ENCODE measurements around the gene HDGFL2.

The HDGFL2 gene

DNA sequence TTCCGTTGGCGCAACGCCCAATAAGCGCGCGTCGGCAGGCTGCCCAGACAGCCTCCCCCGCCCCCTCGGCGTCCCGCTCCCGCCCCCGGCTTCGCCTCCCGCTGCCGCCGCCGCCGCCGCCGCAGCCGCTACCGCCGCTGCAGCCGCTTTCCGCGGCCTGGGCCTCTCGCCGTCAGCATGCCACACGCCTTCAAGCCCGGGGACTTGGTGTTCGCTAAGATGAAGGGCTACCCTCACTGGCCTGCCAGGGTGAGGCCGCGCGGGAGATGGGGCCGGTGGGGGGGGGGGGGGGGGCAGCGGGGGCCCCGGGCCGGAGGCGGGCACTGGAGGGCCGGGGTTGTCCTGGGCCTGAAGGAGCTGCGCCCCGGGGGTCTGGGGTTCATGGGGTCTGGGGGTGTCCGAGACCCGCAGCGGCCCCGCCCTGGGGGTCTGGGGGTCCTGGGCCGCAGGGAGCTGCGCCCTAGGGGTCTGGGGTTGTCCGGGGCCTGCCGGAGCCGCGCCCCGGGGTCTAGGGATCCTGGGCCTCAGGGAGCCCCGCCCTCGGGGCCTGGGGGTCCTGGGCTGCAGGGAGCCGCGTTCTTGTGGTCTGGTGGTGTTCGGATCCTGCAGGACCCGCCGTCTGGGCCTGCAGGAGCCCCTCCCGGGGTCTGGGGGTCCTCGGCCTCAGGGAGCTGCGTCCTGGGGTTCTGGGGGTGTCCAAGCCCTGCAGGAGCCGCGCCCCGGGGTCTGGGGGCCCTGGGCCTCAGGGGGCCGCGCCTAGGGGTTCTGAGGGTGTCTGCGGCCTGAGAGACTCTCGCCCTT is at the start of gene HDGFL2:
Gene HDGFL2 (plus strand): TSS at position 124 of the 801 bp plus-strand sequence. CDS start 54 bp downstream, at position 178.
- DNase-seq (ENCODE audit: low read depth) = no peak

- DNase-seq (ENCODE audit: low read depth) = no peak
Measured at GRCh38 chr19:4423416-4424126, 48.5 kb upstream of the HDGFL2 start.

GRCh38 chr19:4425537-4425936 is 46.6 kb upstream of the HDGFL2 start:
- peak; percentile 41 for DNase-seq (ENCODE audit: low read depth)

DNA sequence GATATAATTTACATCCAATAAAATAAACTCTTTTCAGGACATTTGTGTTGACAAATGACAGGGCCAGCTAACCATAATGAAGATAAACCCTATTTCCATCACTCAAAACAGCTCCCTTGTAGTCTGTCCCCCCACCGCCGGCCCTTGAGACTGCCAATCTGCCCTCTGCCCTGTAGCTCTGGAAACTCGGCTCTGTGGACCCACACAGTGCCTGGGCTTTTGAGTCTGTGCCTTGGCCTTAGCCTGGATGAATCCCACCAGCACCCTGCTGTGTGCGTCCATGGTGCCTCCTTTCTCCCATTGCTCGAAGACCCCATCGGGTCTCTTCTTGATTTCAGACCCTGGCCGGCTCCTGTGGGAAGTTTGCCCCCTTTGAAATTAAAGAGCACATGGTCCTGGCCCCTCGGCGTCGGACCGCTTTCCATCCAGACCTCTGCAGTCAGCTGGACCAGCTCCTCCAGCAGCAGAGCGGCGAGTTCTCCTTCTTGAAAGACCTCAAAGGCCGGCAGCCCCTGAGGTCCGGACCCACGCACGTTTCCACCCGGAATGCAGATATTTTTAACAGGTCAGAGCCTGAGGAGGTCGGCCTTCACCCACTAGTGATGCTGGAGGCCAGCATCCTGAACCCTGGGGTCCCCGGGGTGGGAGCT is 43.6 kb upstream of the HDGFL2 start:
- DNase-seq (ENCODE audit: low read depth) = no peak

DNA sequence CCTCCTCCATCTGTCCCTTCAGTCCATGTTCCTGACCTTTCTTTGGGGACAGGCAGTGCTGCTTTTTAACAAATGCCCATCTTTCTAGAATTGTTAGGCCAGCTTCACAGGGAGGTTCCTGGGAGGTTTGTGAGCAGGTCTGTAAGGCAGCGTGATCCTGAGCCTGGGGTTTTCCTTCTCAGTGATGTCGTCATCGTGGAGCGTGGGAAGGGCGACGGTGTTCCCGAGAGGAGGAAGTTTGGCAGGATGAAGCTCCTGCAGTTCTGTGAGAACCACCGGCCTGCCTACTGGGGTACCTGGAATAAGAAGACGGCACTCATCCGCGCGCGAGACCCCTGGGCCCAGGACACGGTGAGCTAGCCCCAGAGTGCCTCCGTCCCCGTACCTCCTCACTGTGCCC is 42.8 kb upstream of the HDGFL2 start:
- no peak for DNase-seq (ENCODE audit: low read depth)

- no peak for DNase-seq (ENCODE audit: low read depth)
Measured at GRCh38 chr19:4429771-4430171, 42.3 kb upstream of the HDGFL2 start.

GRCh38 chr19:4430760-4431159 is 41.3 kb upstream of the HDGFL2 start:
- no peak for DNase-seq (ENCODE audit: low read depth)

- DNase-seq (ENCODE audit: low read depth) = no peak
Measured at GRCh38 chr19:4431296-4431695, 40.8 kb upstream of the HDGFL2 start.

DNA sequence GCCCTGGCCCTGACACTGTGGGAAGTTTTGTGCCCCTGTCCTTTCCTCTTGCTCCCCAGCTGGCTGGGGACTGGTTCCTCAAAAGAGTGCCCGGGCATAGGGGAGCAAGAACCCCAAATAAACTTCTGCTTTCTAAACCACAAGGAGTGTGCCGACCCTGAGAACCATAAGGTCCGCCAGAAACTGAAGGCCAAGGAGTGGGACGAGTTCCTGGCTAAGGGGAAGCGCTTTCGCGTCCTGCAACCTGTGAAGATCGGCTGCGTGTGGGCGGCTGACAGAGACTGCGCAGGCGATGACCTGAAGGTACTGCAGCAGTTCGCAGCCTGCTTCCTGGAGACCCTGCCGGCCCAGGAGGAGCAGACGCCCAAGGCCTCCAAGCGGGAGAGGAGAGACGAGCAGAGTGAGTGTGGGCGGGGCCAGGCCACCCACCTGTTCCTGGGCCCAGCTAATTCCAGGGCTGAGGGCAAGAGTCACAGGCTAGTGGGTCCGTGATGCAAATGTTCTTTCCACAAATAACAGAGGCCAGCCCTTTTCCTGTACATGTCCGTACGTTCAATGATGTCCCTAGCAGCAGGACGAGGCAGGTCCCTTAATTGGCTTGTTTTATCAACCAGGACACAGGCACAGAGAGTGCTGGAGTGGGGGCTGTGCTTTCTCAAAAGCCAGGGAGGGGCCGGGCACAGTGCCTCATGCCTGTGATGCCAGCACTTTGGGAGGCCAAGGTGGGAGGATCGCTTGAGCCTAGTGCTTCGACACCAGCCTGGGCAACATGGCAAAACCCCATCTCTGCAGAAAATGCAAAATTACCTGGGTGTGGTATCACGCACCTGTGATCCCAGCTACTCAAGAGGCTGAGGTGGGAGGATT is 40.1 kb upstream of the HDGFL2 start:
- DNase-seq (ENCODE audit: low read depth) = no peak

GRCh38 chr19:4432918-4433506 is 39.1 kb upstream of the HDGFL2 start:
- DNase-seq (ENCODE audit: low read depth) = no peak

GRCh38 chr19:4434391-4434790 is 37.7 kb upstream of the HDGFL2 start:
- no peak for DNase-seq (ENCODE audit: low read depth)

GRCh38 chr19:4436231-4436630 is 35.9 kb upstream of the HDGFL2 start:
- DNase-seq (ENCODE audit: low read depth) = no peak

DNA sequence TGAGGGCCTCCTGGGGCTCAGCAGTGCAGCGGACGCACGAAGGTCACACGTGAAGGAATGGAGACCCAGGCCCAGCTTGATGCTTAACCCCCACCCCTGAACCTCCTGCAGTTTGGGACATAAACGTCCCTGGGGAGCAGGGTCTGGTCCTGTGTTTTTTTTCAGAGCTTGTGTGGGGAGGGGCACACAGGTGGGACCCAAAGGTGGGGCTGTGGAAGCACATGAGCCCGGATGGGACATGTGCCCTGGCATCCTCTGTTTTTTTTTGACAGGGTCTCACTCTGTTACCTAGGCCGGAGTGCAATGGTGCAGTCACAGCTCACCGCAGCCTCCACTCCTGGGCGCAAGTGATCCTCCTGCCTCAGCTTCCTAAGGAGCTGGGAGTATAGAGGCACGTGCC is 35.0 kb upstream of the HDGFL2 start:
- no peak for DNase-seq (ENCODE audit: low read depth)

DNA sequence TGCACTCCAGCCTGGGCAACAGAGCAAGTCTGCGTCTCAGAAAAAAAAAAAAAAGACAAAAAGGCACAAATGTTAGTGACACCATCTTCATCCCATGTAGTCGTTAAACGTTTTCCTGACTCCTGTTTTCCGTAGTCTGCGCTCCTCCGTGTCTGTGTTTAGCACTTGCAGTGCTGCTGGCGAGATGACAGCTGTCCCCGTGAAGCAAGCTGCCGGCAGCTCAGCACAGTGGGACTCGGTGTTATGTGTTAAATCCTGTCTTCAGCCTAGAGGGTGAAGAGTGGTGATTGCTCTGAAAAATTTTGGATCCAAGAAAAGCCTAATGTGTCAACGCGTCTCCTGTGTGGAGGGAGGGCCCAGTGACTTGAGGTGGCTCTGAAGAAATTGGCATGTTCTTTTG is 32.9 kb upstream of the HDGFL2 start:
- no peak for DNase-seq (ENCODE audit: low read depth)

GRCh38 chr19:4441994-4442818 is 29.9 kb upstream of the HDGFL2 start:
- DNase-seq (ENCODE audit: low read depth) = no peak

- no peak for DNase-seq (ENCODE audit: low read depth)
Measured at GRCh38 chr19:4442819-4443146, 29.3 kb upstream of the HDGFL2 start.

- DNase-seq (ENCODE audit: low read depth) = no peak
Measured at GRCh38 chr19:4443188-4443587, 28.9 kb upstream of the HDGFL2 start.

DNA sequence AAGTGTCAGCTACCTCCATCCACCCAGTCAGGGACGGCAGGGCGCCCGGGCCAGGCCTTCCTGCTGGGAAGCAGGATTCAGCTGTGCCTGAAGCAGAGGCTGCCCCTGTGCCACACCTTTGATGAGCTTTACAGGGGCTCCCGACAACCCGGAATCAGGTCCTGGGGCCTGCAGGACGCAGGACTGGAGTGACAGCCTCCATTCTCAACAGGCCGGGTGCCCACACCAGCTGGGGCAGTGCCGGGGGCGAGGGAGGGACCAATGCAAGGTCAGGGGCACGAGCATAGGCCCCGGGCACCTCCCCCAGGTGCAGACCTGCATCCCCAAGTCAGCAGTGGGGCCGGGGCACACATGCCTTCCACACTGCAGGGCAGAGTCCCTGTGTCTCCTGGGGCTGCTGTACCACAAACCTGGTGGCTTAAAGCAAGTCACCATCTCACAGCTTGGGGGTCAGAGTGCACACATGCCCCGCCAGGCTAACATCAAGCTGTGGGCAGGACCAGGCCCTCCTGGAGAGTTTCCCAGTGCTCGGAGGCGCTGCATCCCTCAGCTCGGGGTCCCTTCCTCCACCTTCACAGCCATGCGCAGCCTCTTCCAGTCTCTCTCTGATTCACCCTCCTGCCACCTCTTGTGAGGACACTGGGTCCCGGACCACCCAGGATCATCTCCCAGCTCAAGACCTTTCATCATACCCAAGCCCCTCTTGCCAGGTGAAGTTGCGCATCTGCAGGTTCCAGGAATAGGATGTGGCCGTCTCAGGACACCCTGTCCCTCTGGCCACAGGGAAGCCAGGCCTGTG is 27.9 kb upstream of the HDGFL2 start:
- DNase-seq (ENCODE audit: low read depth) = no peak

GRCh38 chr19:4444765-4445741 is 27.0 kb upstream of the HDGFL2 start:
- DNase-seq (ENCODE audit: low read depth) = no peak
